Cardiac fibroblast (primary cell): ENCODE measurements around the gene ABLIM3.
A peak's percentile ranks its signal among the peaks of the same experiment; 100 is the strongest.

Experiments used
- DNase-seq, 2 donors: peaks; one replicate each; pipeline versions ENCODE4 v3.0.0 to v3.0.0-alpha.2; 2010; ENCODE audit warnings: low read depth in 2 of 2
- H3K4me3 ChIP-seq, 2 donors: replicated peaks in 1 of 2; 1 replicate in 1 of 2; 2 replicates in 1 of 2; pipeline ENCODE4 v1.5.1; 2011; ENCODE audit warnings: low read depth in 2 of 2, low read length in 2 of 2, mild to moderate bottlenecking in 2 of 2, moderate library complexity in 1 of 2
- CTCF ChIP-seq: IDR thresholded peaks from one replicate; pipeline ENCODE4 v1.5.1; 2011; ENCODE audit warnings: low read depth, mild to moderate bottlenecking, low read length, inconsistent platforms

Gene ABLIM3

DNA sequence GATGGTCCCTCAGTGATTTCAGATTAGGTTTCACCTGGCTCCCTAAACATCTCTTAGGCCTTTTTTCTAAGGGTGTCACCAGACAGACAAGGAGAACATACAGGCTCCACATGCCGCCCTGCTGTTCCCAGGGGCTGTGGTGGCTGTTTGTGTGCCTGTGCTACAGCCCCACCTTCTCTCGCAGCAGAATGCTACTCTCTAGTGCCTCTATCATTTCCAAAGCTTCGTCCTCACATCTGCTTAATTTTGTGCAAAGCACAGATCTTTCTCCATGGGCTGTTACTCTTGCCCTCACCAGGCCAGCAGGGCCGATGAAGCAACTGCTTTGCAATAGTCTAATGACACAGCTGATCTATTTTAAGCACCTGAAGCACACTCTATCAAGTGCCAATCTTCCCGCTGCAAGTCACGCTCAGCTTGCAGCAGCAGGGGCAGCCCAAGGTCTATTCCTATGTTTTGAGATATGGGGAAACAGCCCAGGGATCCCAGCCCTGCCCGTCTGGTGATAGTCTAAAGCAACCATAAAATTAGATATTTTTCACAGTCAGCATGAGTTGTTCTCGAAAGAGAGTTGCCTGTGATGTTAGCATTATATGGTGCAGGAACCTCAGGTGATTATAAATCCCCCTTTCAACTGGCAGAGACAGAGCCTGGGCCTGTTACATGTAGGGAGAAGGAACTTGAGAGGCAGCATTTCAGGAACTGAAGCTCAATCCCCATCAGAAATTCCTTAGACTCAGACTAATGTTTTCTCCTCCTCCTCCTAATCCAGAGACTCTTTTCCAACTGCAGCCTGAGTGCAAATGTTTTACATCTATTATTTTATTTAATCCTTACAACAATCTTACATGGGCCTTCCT is 12.7 kb downstream of the ABLIM3 start:
- no peak overlapping the region for H3K4me3 ChIP-seq
- DNase-seq: peak; percentile 65 to 78
- TF ChIP-seq CTCF: no peak

- TF ChIP-seq CTCF: no peak
- no peak overlapping the region for H3K4me3 ChIP-seq
- no peak for DNase-seq
These were observed 13.4 kb downstream of the ABLIM3 start for GRCh38 chr5:149154650-149155049.

DNA sequence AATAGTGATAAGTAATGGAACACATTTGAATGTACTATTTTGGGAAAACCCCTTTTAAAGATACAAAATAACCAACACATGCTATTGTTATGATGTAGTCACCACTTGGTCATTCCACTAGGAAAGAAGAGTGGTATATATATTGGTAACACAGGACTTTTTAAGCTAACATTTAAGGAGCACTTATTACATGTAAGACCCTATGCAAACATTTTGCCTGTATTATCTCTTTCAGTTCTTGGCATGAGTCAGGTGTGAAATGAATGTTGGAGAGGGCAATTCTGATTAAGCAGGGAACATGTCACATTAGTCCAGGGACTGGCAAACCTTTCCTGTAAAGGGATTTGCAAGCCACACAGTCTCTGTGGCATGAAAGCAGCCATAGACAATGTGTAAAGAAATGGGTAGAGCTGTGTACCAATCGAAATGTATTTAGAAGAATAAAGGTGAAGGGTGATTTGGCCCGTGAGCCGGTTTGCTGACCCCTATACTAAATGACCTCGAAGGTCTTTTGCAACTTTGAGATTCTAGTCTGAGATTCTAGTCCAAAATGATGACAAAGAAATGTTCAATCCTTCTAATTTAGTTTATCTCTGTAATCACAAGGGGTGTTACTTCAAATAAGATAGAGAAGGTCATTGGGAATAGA is 15.3 kb downstream of the ABLIM3 start:
- peak in 1 of 2 donors; percentile 48 for DNase-seq
- TF ChIP-seq CTCF: no peak
- H3K4me3 ChIP-seq: no peak overlapping the region

- DNase-seq: no peak
- no peak for TF ChIP-seq CTCF
These were observed 16.0 kb downstream of the ABLIM3 start for GRCh38 chr5:149157330-149157729.

DNA sequence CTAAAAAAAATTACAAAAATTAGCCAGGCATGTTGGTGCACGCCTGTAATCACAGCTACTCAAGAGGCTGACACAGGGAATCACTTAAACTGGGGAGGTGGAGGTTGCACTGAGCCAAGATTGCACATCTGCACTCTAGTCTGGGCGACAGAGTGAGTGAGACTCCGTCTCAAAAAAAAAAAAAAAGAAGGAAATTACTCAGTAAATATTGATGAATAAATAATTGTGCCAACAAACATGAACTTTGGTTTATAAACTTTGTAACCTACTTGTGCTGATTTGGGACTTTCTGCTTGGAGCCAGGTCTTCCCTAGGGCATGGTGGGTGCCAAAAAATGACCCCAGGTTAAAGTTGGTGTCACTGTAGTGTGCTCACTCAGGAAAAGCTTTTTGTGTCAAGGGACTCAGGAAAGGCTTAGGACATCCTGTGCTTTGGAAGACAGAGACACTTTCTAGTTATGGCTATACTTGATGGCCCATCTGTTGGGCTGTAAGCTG is 19.0 kb downstream of the ABLIM3 start:
- TF ChIP-seq CTCF: no peak
- no peak for DNase-seq
- H3K4me3 ChIP-seq: no peak overlapping the region

More at GRCh38 chr5:149157330-149157729, 16.0 kb downstream of the ABLIM3 start:
- H3K4me3 ChIP-seq: no peak overlapping the region

GRCh38 chr5:149161026-149161687 is 19.9 kb downstream of the ABLIM3 start:
- TF ChIP-seq CTCF: no peak
- no peak for DNase-seq
- H3K4me3 ChIP-seq: no peak overlapping the region
